CD4-positive, alpha-beta T cell (primary cell): Measurements from ENCODE around the gene TTYH2. TPM values are rescaled to one million over a fixed set of nuclear protein-coding genes. Genes with fewer than 3 reads are reported as not detected.

Experiments used
- ATAC-seq: fragments of 200-7000 bp; cut with Tn5 transposase; one replicate; pipeline ENCODE4 v1.10.0; 2022; ENCODE audit warnings: mild to moderate bottlenecking; ENCODE audit not compliant: poor library complexity
- CTCF ChIA-PET: fragments of 350-600 bp; sonication (Branson Sonifier 250); formaldehyde crosslinking; loops from one replicate; lab custom pipeline; 2021; ENCODE audit warnings: antibody characterized with exemption, inconsistent platforms; lab: Charles Lee
- POLR2A ChIA-PET: fragments of 350-600 bp; sonication (Branson Sonifier 250); formaldehyde crosslinking; loops from one replicate; lab custom pipeline; 2021; ENCODE audit warnings: antibody characterized with exemption, inconsistent platforms; lab: Charles Lee
- DNase-seq, 14 experiments: peaks; one replicate each; pipeline ENCODE4 v3.0.0-alpha.2; 2013 to 2020; ENCODE audit warnings: mixed read lengths in 2 of 14
- H3K27ac ChIP-seq, 2 donors: one replicate each; pipeline versions ENCODE4 v1.5.1 to v1.7.0; 2013; ENCODE audit warnings: low read length in 2 of 2, low read depth in 1 of 2, mild to moderate bottlenecking in 1 of 2
- H3K27me3 ChIP-seq, 2 experiments: 1 replicate in 1 of 2; 2 replicates in 1 of 2; pipeline versions ENCODE4 v1.6.1 to v1.7.0; 2013; ENCODE audit warnings: low read length in 2 of 2, control low read depth in 1 of 2, mild to moderate bottlenecking in 1 of 2, moderate library complexity in 1 of 2; ENCODE audit not compliant: insufficient read depth in 2 of 2, control insufficient read depth in 1 of 2
- H3K36me3 ChIP-seq: one replicate; pipeline ENCODE4 v1.6.1; 2013; ENCODE audit warnings: low read length, control low read depth; ENCODE audit not compliant: insufficient read depth
- H3K4me1 ChIP-seq: one replicate; pipeline ENCODE4 v1.6.1; 2013; ENCODE audit warnings: low read length, control low read depth; ENCODE audit not compliant: insufficient read depth
- H3K4me3 ChIP-seq: one replicate; pipeline ENCODE4 v1.5.1; 2013; ENCODE audit warnings: mild to moderate bottlenecking, low read length, moderate library complexity
- H3K9me3 ChIP-seq, 2 experiments: 1 replicate in 1 of 2; 2 replicates in 1 of 2; pipeline versions ENCODE4 v1.6.1 to v1.7.0; 2013; ENCODE audit warnings: low read length in 2 of 2, mild to moderate bottlenecking in 2 of 2, control low read depth in 1 of 2, moderate library complexity in 1 of 2; ENCODE audit not compliant: control insufficient read depth in 1 of 2, insufficient read depth in 1 of 2
- H3K27ac Mint-ChIP-seq: one replicate; pipeline ENCODE4 v1.8.0; 2020; ENCODE audit warnings: mixed read lengths
- H3K27me3 Mint-ChIP-seq: one replicate; pipeline ENCODE4 v1.8.0; 2021; ENCODE audit warnings: mixed read lengths
- H3K36me3 Mint-ChIP-seq: one replicate; pipeline ENCODE4 v1.8.0; 2021; ENCODE audit warnings: low read depth, mixed read lengths
- H3K4me1 Mint-ChIP-seq: one replicate; pipeline ENCODE4 v1.8.0; 2021; ENCODE audit warnings: low read depth, mixed read lengths
- H3K4me3 Mint-ChIP-seq: one replicate; pipeline ENCODE4 v1.8.0; 2020; ENCODE audit warnings: mild to moderate bottlenecking, mixed read lengths
- H3K9me3 Mint-ChIP-seq: one replicate; pipeline ENCODE4 v1.8.0; 2020; ENCODE audit warnings: mixed read lengths
- intact Hi-C, 2 experiments: fragments of 100-400 bp; cut with DNase I in 1 of 2; cut with micrococcal nuclease in 1 of 2; formaldehyde crosslinking; loops; one replicate each; pipeline versions ENCODE4 v1.15.1 to v1.9.0; 2023 to 2025; cut with DNase I, micrococcal nuclease
- total RNA-seq, 174 experiments: library from RNA in 2 of 174; stranded (reverse) in 2 of 174; gene quantifications; one replicate each; pipeline ENCODE4 v1.2.3 and lab custom pipeline; 2021 to 2026
- TF ChIP-seq, protein P1 (sequence below): fragments of 200-600 bp; IDR thresholded peaks from one replicate; pipeline ENCODE4 v1.8.0; 2022; ENCODE audit warnings: antibody characterized with exemption, mild to moderate bottlenecking

TTYH2 gene
- total RNA-seq, 2 experiments from 2014 or later = 4.4 to 5.4 TPM

DNA sequence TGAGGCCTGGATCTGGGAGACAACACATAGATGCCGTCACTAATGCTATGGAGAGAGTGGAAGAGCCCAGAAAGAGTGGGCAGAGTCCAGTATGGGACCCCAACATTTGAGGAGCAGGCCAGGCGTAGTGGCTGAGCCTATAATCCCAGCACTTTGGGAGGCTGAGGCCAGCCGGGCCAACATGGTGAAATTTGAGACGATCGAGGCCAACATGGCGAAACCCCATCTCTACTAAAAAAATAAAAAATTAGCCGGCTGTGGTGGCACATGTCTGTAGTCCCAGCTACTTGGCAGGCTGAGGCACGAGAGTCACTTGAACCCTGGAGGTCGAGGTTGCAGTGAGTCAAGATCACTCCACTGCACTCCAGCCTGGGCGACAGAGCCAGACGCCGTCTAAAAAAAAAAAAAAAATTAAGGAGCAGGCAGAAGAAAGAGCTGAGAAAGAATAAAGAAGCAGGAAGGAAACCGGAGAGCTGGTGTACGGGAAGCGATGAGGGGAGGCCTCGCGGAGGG, 54.7 kb downstream of the TTYH2 start:
- intact Hi-C loops = no loop called here
- TF ChIP-seq, protein P1, sequence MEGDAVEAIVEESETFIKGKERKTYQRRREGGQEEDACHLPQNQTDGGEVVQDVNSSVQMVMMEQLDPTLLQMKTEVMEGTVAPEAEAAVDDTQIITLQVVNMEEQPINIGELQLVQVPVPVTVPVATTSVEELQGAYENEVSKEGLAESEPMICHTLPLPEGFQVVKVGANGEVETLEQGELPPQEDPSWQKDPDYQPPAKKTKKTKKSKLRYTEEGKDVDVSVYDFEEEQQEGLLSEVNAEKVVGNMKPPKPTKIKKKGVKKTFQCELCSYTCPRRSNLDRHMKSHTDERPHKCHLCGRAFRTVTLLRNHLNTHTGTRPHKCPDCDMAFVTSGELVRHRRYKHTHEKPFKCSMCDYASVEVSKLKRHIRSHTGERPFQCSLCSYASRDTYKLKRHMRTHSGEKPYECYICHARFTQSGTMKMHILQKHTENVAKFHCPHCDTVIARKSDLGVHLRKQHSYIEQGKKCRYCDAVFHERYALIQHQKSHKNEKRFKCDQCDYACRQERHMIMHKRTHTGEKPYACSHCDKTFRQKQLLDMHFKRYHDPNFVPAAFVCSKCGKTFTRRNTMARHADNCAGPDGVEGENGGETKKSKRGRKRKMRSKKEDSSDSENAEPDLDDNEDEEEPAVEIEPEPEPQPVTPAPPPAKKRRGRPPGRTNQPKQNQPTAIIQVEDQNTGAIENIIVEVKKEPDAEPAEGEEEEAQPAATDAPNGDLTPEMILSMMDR = no peak
- Histone ChIP-seq H3K27me3 (no peaks in the 10 kb centered on the region), H3K9me3 (peaks cover 0 to 8% of the 10 kb centered on the region in 2 experiments), H3K27ac (no peak overlapping the region), H3K4me3 (no peak overlapping the region), H3K36me3 (no peaks in the 10 kb centered on the region), H3K4me1 (peaks cover 13% of the 10 kb centered on the region)
- Mint-ChIP-seq H3K4me1 (peaks cover 13% of the 10 kb centered on the region), H3K9me3 (no peaks in the 10 kb centered on the region), H3K4me3 (no peak overlapping the region), H3K27ac (no peak overlapping the region), H3K27me3 (peaks cover 3% of the 10 kb centered on the region), H3K36me3 (no peaks in the 10 kb centered on the region)
- CTCF ChIA-PET = no interaction called here
- POLR2A ChIA-PET = interaction anchor here (0.6 to 1.9 kb wide), 3 partner anchors 12 to 36 kb away, joined by 3 to 5 read pairs (median 3); no protein-coding TSS in a partner anchor
- no peak for DNase-seq
- ATAC-seq = no peak

DNA sequence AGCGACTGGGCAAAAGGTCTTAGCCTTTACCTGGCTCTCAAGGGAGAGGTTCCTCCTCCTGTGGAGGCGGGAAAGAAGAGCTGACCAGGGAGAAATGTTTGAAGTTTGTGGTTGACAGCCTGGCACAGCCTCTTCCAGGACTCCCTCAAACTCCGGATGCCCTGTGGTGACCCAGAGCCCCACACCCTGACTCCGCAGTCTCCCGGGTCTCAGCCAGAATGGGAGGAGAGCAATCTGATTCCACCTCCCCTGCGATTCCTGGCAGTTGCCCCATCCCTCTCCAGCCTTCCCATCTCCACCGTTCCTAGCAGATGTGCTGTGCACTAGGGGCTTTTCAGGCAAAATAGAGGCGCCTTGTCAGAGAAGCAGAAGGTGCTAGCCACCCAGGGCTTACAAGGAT, 55.2 kb downstream of the TTYH2 start:
- ChIA-PET CTCF (no interaction called here), POLR2A (interaction anchor here (0.6 to 1.9 kb wide), 2 partner anchors 11 to 35 kb away, joined by 3 to 5 read pairs; no protein-coding TSS in a partner anchor)
- DNase-seq = no peak
- no peak overlapping the region for H3K4me3 Mint-ChIP-seq
- H3K27ac Mint-ChIP-seq = no peak overlapping the region
- peaks cover 14% of the 10 kb centered on the region for H3K4me1 Mint-ChIP-seq
- H3K9me3 ChIP-seq = peaks cover 0 to 8% of the 10 kb centered on the region in 2 experiments
- H3K36me3 ChIP-seq = no peaks in the 10 kb centered on the region
- H3K9me3 Mint-ChIP-seq = no peaks in the 10 kb centered on the region
- peaks cover 4% of the 10 kb centered on the region for H3K27me3 Mint-ChIP-seq
- no peak for ATAC-seq
- no peak overlapping the region for H3K4me3 ChIP-seq
- no peak overlapping the region for H3K27ac ChIP-seq
- peaks cover 14% of the 10 kb centered on the region for H3K4me1 ChIP-seq
- TF ChIP-seq, protein P1 = no peak
- intact Hi-C loops = no loop called here
- no peaks in the 10 kb centered on the region for H3K36me3 Mint-ChIP-seq
- no peaks in the 10 kb centered on the region for H3K27me3 ChIP-seq

GRCh38 chr17:74270333-74270732, 57.0 kb downstream of the TTYH2 start:
- H3K36me3 ChIP-seq = no peaks in the 10 kb centered on the region
- TF ChIP-seq, protein P1 = no peak
- H3K4me3 ChIP-seq = no peak overlapping the region
- no peak for DNase-seq
- H3K27me3 Mint-ChIP-seq = peaks cover 4% of the 10 kb centered on the region
- peaks cover 0 to 8% of the 10 kb centered on the region in 2 experiments for H3K9me3 ChIP-seq
- H3K4me3 Mint-ChIP-seq = no peak overlapping the region
- POLR2A ChIA-PET = interaction anchor here (1.3 kb wide), 1 partner anchor 13 kb away, joined by 3 read pairs; no protein-coding TSS in a partner anchor
- CTCF ChIA-PET = interaction anchor here (1.2 kb wide), 1 partner anchor 12 kb away, joined by 3 read pairs; no protein-coding TSS in a partner anchor
- ATAC-seq = no peak
- peaks cover 32% of the 10 kb centered on the region for H3K4me1 Mint-ChIP-seq
- peaks cover 32% of the 10 kb centered on the region for H3K4me1 ChIP-seq
- intact Hi-C loops = no loop called here
- H3K9me3 Mint-ChIP-seq = no peaks in the 10 kb centered on the region
- peaks cover 0 to 2% of the 10 kb centered on the region in 2 experiments for H3K27me3 ChIP-seq
- no peaks in the 10 kb centered on the region for H3K36me3 Mint-ChIP-seq
- H3K27ac ChIP-seq = no peak overlapping the region
- no peak overlapping the region for H3K27ac Mint-ChIP-seq
